Breast epithelium (tissue), 4 donors: Measurements from ENCODE around the gene GNG10. TPM values are rescaled to one million over a fixed set of nuclear protein-coding genes. Genes with fewer than 3 reads are reported as not detected.
A peak's percentile ranks its signal among the peaks of the same experiment; 100 is the strongest.

Experiments used
- DNase-seq, 2 donors: peaks; one replicate each; pipeline ENCODE4 v3.0.0-alpha.2; 2019; ENCODE audit warnings: low spot score in 2 of 2
- H3K27ac ChIP-seq, 2 donors: fragments of 200-600 bp; sonication (generic) in 1 of 2; one replicate each; pipeline ENCODE4 v1.5.1; 2016 to 2019; ENCODE audit warnings: mild to moderate bottlenecking in 1 of 2
- H3K27me3 ChIP-seq, 2 donors: fragments of 200-600 bp; sonication (generic) in 1 of 2; one replicate each; pipeline versions ENCODE4 v1.5.1 to v1.6.0; 2017 to 2019; ENCODE audit warnings: control low read depth in 1 of 2, mild to moderate bottlenecking in 1 of 2
- H3K36me3 ChIP-seq: fragments of 200-600 bp; one replicate; pipeline ENCODE4 v1.5.1; 2019
- H3K4me1 ChIP-seq, 2 donors: fragments of 200-600 bp; sonication (generic); one replicate each; pipeline ENCODE4 v1.5.1; 2016 to 2019; ENCODE audit warnings: control low read depth in 1 of 2
- H3K4me3 ChIP-seq, 3 donors: fragments of 200-600 bp; sonication (generic); 1 replicate in 2 of 3; 2 replicates in 1 of 3; pipeline ENCODE4 v1.5.1; 2016 to 2019; ENCODE audit warnings: mild to moderate bottlenecking in 3 of 3, moderate library complexity in 2 of 3
- H3K9me3 ChIP-seq, 2 donors: fragments of 200-600 bp; sonication (generic) in 1 of 2; one replicate each; pipeline ENCODE4 v1.5.1; 2016 to 2019; ENCODE audit warnings: control low read depth in 1 of 2
- CTCF ChIP-seq, 3 donors: fragments of 450-650 bp; IDR thresholded peaks; one replicate each; pipeline ENCODE4 v1.5.1; 2016 to 2017; ENCODE audit warnings: antibody characterized with exemption in 3 of 3, mild to moderate bottlenecking in 3 of 3, moderate library complexity in 3 of 3
- POLR2A ChIP-seq: fragments of 450-650 bp; IDR thresholded peaks from one replicate; pipeline ENCODE4 v1.6.1; 2016; ENCODE audit warnings: antibody characterized with exemption, mild to moderate bottlenecking, moderate library complexity
- POLR2AphosphoS5 ChIP-seq, 3 donors: sonication (generic); formaldehyde crosslinking; IDR thresholded peaks; one replicate each; pipeline ENCODE4 v1.6.1; 2017; ENCODE audit warnings: antibody characterized with exemption in 3 of 3
- intact Hi-C: fragments of 100-400 bp; cut with DNase I; formaldehyde crosslinking; loops from one replicate; pipeline ENCODE4 v1.15.1; 2023; ENCODE audit warnings: low total_unique reads
- total RNA-seq, 3 donors: library from RNA; depleted of rRNA; stranded (reverse); fragments of >200 nt; gene quantifications; one replicate each; pipeline ENCODE4 v1.1.0, GENCODE V29; 2016

Gene GNG10
- total RNA-seq, 3 donors from 2014 or later = 53.4 to 95.7 (median 91.4) TPM

- Histone ChIP-seq H3K36me3 (no peaks in the 10 kb centered on the region), H3K4me3 (peak within 1 kb of the TSS; percentile 90 to 97 (median 92)), H3K9me3 (no peaks in the 10 kb centered on the region), H3K27ac (peak within 1 kb of the TSS; percentile 85 to 90), H3K27me3 (no peaks in the 10 kb centered on the region), H3K4me1 (no peaks in the 10 kb centered on the region)
- intact Hi-C loops = no loop called here
- TF ChIP-seq CTCF (IDR thresholded peaks at IDR 0.05) (no peak), POLR2AphosphoS5 (IDR thresholded peaks at IDR 0.05) (peak; percentile 75 to 92 (median 90)), POLR2A (peak; percentile 85)
- peak; percentile 95 to 97 for DNase-seq
Observed at GRCh38 chr9:111631214-111631971, 30.0 kb upstream of the GNG10 start, which contains the start of gene DNAJC25. Gene DNAJC25, plus strand, starts transcription at chr9:111631334. Its CDS starts 74 bp downstream, at chr9:111631408.

GRCh38 chr9:111632060-111632459 lies 29.3 kb upstream of the GNG10 start:
- Histone ChIP-seq H3K9me3 (no peaks in the 10 kb centered on the region), H3K27me3 (no peaks in the 10 kb centered on the region), H3K4me3 (peak overlapping the region; percentile 90 to 97 (median 92)), H3K36me3 (no peaks in the 10 kb centered on the region), H3K27ac (peak overlapping the region; percentile 85 to 90), H3K4me1 (no peaks in the 10 kb centered on the region)
- intact Hi-C loops = no loop called here
- TF ChIP-seq POLR2AphosphoS5 (IDR thresholded peaks at IDR 0.05) = no peak
- no peak for TF ChIP-seq CTCF (IDR thresholded peaks at IDR 0.05)
- TF ChIP-seq POLR2A = no peak
- no peak for DNase-seq

GRCh38 chr9:111632695-111633388 lies 28.6 kb upstream of the GNG10 start:
- H3K9me3 ChIP-seq = no peaks in the 10 kb centered on the region
- H3K4me1 ChIP-seq = no peaks in the 10 kb centered on the region
- H3K27ac ChIP-seq = no peak overlapping the region
- H3K4me3 ChIP-seq = peak overlapping the region in 2 of 3 donors; percentile 92 to 97
- no peaks in the 10 kb centered on the region for H3K27me3 ChIP-seq
- TF ChIP-seq POLR2A = no peak
- TF ChIP-seq POLR2AphosphoS5 (IDR thresholded peaks at IDR 0.05) = no peak
- no peak for TF ChIP-seq CTCF (IDR thresholded peaks at IDR 0.05)
- intact Hi-C loops = no loop called here
- no peaks in the 10 kb centered on the region for H3K36me3 ChIP-seq
- no peak for DNase-seq

- H3K4me3 ChIP-seq = peak overlapping the region in 1 of 3 donors; percentile 92
- H3K36me3 ChIP-seq = no peaks in the 10 kb centered on the region
- intact Hi-C loops = no loop called here
- no peaks in the 10 kb centered on the region for H3K27me3 ChIP-seq
- DNase-seq = no peak
- no peaks in the 10 kb centered on the region for H3K4me1 ChIP-seq
- no peak overlapping the region for H3K27ac ChIP-seq
- H3K9me3 ChIP-seq = no peaks in the 10 kb centered on the region
- no peak for TF ChIP-seq POLR2AphosphoS5 (IDR thresholded peaks at IDR 0.05)
Observed at GRCh38 chr9:111633389-111633736, 28.0 kb upstream of the GNG10 start.

GRCh38 chr9:111634860-111635259 lies 26.5 kb upstream of the GNG10 start:
- H3K36me3 ChIP-seq = no peaks in the 10 kb centered on the region
- no peaks in the 10 kb centered on the region for H3K27me3 ChIP-seq
- H3K27ac ChIP-seq = no peak overlapping the region
- no peak for DNase-seq
- TF ChIP-seq CTCF (IDR thresholded peaks at IDR 0.05) (no peak), POLR2AphosphoS5 (IDR thresholded peaks at IDR 0.05) (no peak), POLR2A (no peak)
- H3K9me3 ChIP-seq = no peaks in the 10 kb centered on the region
- H3K4me3 ChIP-seq = no peak overlapping the region
- H3K4me1 ChIP-seq = no peaks in the 10 kb centered on the region
- intact Hi-C loops = no loop called here
